ENCODE data around the gene ABCD1. TPM values are rescaled to one million over a fixed set of nuclear protein-coding genes. Genes with fewer than 3 reads are reported as not detected.

The ABCD1 gene
- total and polyA plus RNA-seq, 9 donors = 7.2 to 11.4 (median 9.2) TPM

GRCh38 chrX:153781428-153782047 lies 56.9 kb downstream of the ABCD1 start:
- H3K36me3 ChIP-seq (ENCODE audit: control insufficient read depth, insufficient read depth, low read length) = peaks cover 22% of the 10 kb centered on the region
- H3K27ac ChIP-seq (ENCODE audit: low read length) = peak overlapping the region; percentile 73
- peak overlapping the region; percentile 47 for H3K4me3 ChIP-seq (ENCODE audit: low read length)
- peaks cover 6% of the 10 kb centered on the region for H3K27me3 ChIP-seq (ENCODE audit: control insufficient read depth, insufficient read depth, low read length)
- DNase-seq = peak; percentile 40
- peaks cover 50% of the 10 kb centered on the region for H3K4me1 ChIP-seq (ENCODE audit: control insufficient read depth, insufficient read depth, low read length)
- 74% methylated on average over 20 of the region's 24 CpGs for WGBS (ENCODE audit: insufficient coverage)
- H3K9me3 ChIP-seq (replicated peaks; ENCODE audit: control insufficient read depth, low read depth, low read length) = no peaks in the 10 kb centered on the region

- peaks cover 57% of the 10 kb centered on the region for H3K4me1 ChIP-seq (ENCODE audit: control insufficient read depth, insufficient read depth, low read length)
- 62% methylated on average over 10 of the region's 11 CpGs for WGBS (ENCODE audit: insufficient coverage)
- peaks cover 3% of the 10 kb centered on the region for H3K27me3 ChIP-seq (ENCODE audit: control insufficient read depth, insufficient read depth, low read length)
- no peaks in the 10 kb centered on the region for H3K9me3 ChIP-seq (replicated peaks; ENCODE audit: control insufficient read depth, low read depth, low read length)
- peak overlapping the region; percentile 47 for H3K4me3 ChIP-seq (ENCODE audit: low read length)
- peak overlapping the region; percentile 73 for H3K27ac ChIP-seq (ENCODE audit: low read length)
- DNase-seq = peak; percentile 70
- peaks cover 26% of the 10 kb centered on the region for H3K36me3 ChIP-seq (ENCODE audit: control insufficient read depth, insufficient read depth, low read length)
These were observed 57.7 kb downstream of the ABCD1 start for GRCh38 chrX:153782313-153782712.

- Histone ChIP-seq H3K4me3 (ENCODE audit: low read length) (peak overlapping the region; percentile 24), H3K27me3 (ENCODE audit: control insufficient read depth, insufficient read depth, low read length) (no peaks in the 10 kb centered on the region), H3K9me3 (replicated peaks; ENCODE audit: control insufficient read depth, low read depth, low read length) (no peaks in the 10 kb centered on the region), H3K4me1 (ENCODE audit: control insufficient read depth, insufficient read depth, low read length) (peaks cover 57% of the 10 kb centered on the region), H3K36me3 (ENCODE audit: control insufficient read depth, insufficient read depth, low read length) (peaks cover 26% of the 10 kb centered on the region), H3K27ac (ENCODE audit: low read length) (no peak overlapping the region)
- 78% methylated on average over 8 of the region's 14 CpGs for WGBS (ENCODE audit: insufficient coverage)
- no peak for DNase-seq
These were observed 58.2 kb downstream of the ABCD1 start for GRCh38 chrX:153782871-153783270.

GRCh38 chrX:153783378-153784013 lies 58.8 kb downstream of the ABCD1 start:
- no peak overlapping the region for H3K4me3 ChIP-seq (ENCODE audit: low read length)
- H3K9me3 ChIP-seq (replicated peaks; ENCODE audit: control insufficient read depth, low read depth, low read length) = no peaks in the 10 kb centered on the region
- H3K36me3 ChIP-seq (ENCODE audit: control insufficient read depth, insufficient read depth, low read length) = peaks cover 26% of the 10 kb centered on the region
- H3K4me1 ChIP-seq (ENCODE audit: control insufficient read depth, insufficient read depth, low read length) = peaks cover 57% of the 10 kb centered on the region
- no peak overlapping the region for H3K27ac ChIP-seq (ENCODE audit: low read length)
- no peaks in the 10 kb centered on the region for H3K27me3 ChIP-seq (ENCODE audit: control insufficient read depth, insufficient read depth, low read length)
- DNase-seq = no peak
- WGBS (ENCODE audit: insufficient coverage) = 55% methylated on average over 19 of the region's 24 CpGs

- Histone ChIP-seq H3K27ac (ENCODE audit: low read length) (no peak overlapping the region), H3K4me1 (ENCODE audit: control insufficient read depth, insufficient read depth, low read length) (peaks cover 56% of the 10 kb centered on the region), H3K4me3 (ENCODE audit: low read length) (no peak overlapping the region), H3K27me3 (ENCODE audit: control insufficient read depth, insufficient read depth, low read length) (no peaks in the 10 kb centered on the region), H3K9me3 (replicated peaks; ENCODE audit: control insufficient read depth, low read depth, low read length) (no peaks in the 10 kb centered on the region), H3K36me3 (ENCODE audit: control insufficient read depth, insufficient read depth, low read length) (peaks cover 27% of the 10 kb centered on the region)
- 89% methylated on average over 24 of the region's 27 CpGs for WGBS (ENCODE audit: insufficient coverage)
- DNase-seq = no peak
These were observed 59.8 kb downstream of the ABCD1 start for GRCh38 chrX:153784325-153784967.

- WGBS (ENCODE audit: insufficient coverage) = 84% methylated on average over 11 of the region's 15 CpGs
- DNase-seq = no peak
These were observed 62.0 kb downstream of the ABCD1 start for GRCh38 chrX:153786669-153787068.

GRCh38 chrX:153789654-153790053 lies 65.0 kb downstream of the ABCD1 start:
- Histone ChIP-seq H3K9me3 (replicated peaks; ENCODE audit: control insufficient read depth, low read depth, low read length) (no peaks in the 10 kb centered on the region), H3K4me1 (ENCODE audit: control insufficient read depth, insufficient read depth, low read length) (peaks cover 29% of the 10 kb centered on the region), H3K4me3 (ENCODE audit: low read length) (no peak overlapping the region), H3K27ac (ENCODE audit: low read length) (no peak overlapping the region), H3K36me3 (ENCODE audit: control insufficient read depth, insufficient read depth, low read length) (peaks cover 37% of the 10 kb centered on the region), H3K27me3 (ENCODE audit: control insufficient read depth, insufficient read depth, low read length) (peaks cover 4% of the 10 kb centered on the region)
- DNase-seq = no peak
- 93% methylated on average over 12 of the region's 12 CpGs for WGBS (ENCODE audit: insufficient coverage)

More at GRCh38 chrX:153786669-153787068, 62.0 kb downstream of the ABCD1 start:
- peaks cover 37% of the 10 kb centered on the region for H3K4me1 ChIP-seq (ENCODE audit: control insufficient read depth, insufficient read depth, low read length)
- peaks cover 4% of the 10 kb centered on the region for H3K27me3 ChIP-seq (ENCODE audit: control insufficient read depth, insufficient read depth, low read length)
- no peaks in the 10 kb centered on the region for H3K9me3 ChIP-seq (replicated peaks; ENCODE audit: control insufficient read depth, low read depth, low read length)
- no peak overlapping the region for H3K4me3 ChIP-seq (ENCODE audit: low read length)
- peaks cover 36% of the 10 kb centered on the region for H3K36me3 ChIP-seq (ENCODE audit: control insufficient read depth, insufficient read depth, low read length)
- H3K27ac ChIP-seq (ENCODE audit: low read length) = no peak overlapping the region

- DNase-seq = no peak
- Histone ChIP-seq H3K4me1 (ENCODE audit: control insufficient read depth, insufficient read depth, low read length) (peaks cover 30% of the 10 kb centered on the region), H3K9me3 (replicated peaks; ENCODE audit: control insufficient read depth, low read depth, low read length) (no peaks in the 10 kb centered on the region), H3K36me3 (ENCODE audit: control insufficient read depth, insufficient read depth, low read length) (peaks cover 26% of the 10 kb centered on the region), H3K4me3 (ENCODE audit: low read length) (no peak overlapping the region), H3K27ac (ENCODE audit: low read length) (no peak overlapping the region), H3K27me3 (ENCODE audit: control insufficient read depth, insufficient read depth, low read length) (peaks cover 4% of the 10 kb centered on the region)
- WGBS (ENCODE audit: insufficient coverage) = 84% methylated on average over 15 of the region's 17 CpGs
These were observed 66.6 kb downstream of the ABCD1 start for GRCh38 chrX:153791104-153791852.

GRCh38 chrX:153792368-153792767 lies 67.7 kb downstream of the ABCD1 start:
- Histone ChIP-seq H3K36me3 (ENCODE audit: control insufficient read depth, insufficient read depth, low read length) (peaks cover 22% of the 10 kb centered on the region), H3K4me1 (ENCODE audit: control insufficient read depth, insufficient read depth, low read length) (peaks cover 21% of the 10 kb centered on the region), H3K9me3 (replicated peaks; ENCODE audit: control insufficient read depth, low read depth, low read length) (no peaks in the 10 kb centered on the region), H3K4me3 (ENCODE audit: low read length) (no peak overlapping the region), H3K27me3 (ENCODE audit: control insufficient read depth, insufficient read depth, low read length) (peaks cover 4% of the 10 kb centered on the region), H3K27ac (ENCODE audit: low read length) (no peak overlapping the region)
- WGBS (ENCODE audit: insufficient coverage) = 71% methylated on average over 4 of the region's 6 CpGs
- DNase-seq = no peak

GRCh38 chrX:153793291-153793690 lies 68.6 kb downstream of the ABCD1 start:
- DNase-seq = peak; percentile 34
- H3K4me3 ChIP-seq (ENCODE audit: low read length) = peak overlapping the region; percentile 79
- 44% methylated on average over 3 of the region's 7 CpGs for WGBS (ENCODE audit: insufficient coverage)
- peaks cover 21% of the 10 kb centered on the region for H3K4me1 ChIP-seq (ENCODE audit: control insufficient read depth, insufficient read depth, low read length)
- no peaks in the 10 kb centered on the region for H3K9me3 ChIP-seq (replicated peaks; ENCODE audit: control insufficient read depth, low read depth, low read length)
- peak overlapping the region; percentile 97 for H3K27ac ChIP-seq (ENCODE audit: low read length)
- peaks cover 4% of the 10 kb centered on the region for H3K27me3 ChIP-seq (ENCODE audit: control insufficient read depth, insufficient read depth, low read length)
- H3K36me3 ChIP-seq (ENCODE audit: control insufficient read depth, insufficient read depth, low read length) = peaks cover 23% of the 10 kb centered on the region
